HG02642 (cell line): Measurements from ENCODE around the gene HPSE.

ENCODE experiments used
- ATAC-seq: cut with Tn5 transposase; IDR thresholded peaks from one replicate; pipeline ENCODE4 v1.9.1; 2021; ENCODE audit warnings: mild to moderate bottlenecking; ENCODE audit not compliant: unreplicated experiment, poor library complexity

HPSE gene

GRCh38 chr4:83334425-83335241, at the start of gene HPSE:
Gene HPSE, minus strand, starts transcription at chr4:83334848. Its CDS starts 66 bp downstream, at chr4:83334782.
- peak; percentile 88 for ATAC-seq

- no peak for ATAC-seq
These were observed 48.2 kb upstream of the HPSE start for GRCh38 chr4:83382850-83383249.

GRCh38 chr4:83381173-83381572, 46.5 kb upstream of the HPSE start:
- ATAC-seq: no peak

DNA sequence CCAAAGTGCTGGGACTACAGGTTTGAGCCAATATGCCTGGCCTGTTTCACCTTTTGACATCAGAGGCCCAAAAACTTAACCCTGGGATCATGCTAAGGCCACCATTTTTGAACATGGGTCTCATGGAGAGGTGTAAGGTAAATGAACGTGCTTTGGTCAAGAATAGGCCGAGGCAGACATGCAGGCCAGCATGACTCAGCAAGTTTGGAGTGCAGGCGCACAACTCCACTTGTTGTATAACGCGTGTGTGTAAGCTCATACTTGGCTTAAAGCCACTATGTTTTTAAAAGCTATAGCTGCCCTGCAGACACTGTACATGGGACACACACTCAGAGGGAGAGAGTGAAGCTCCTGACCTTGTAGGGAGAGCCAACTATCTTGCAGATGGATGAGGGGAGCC, 43.8 kb upstream of the HPSE start:
- no peak for ATAC-seq

DNA sequence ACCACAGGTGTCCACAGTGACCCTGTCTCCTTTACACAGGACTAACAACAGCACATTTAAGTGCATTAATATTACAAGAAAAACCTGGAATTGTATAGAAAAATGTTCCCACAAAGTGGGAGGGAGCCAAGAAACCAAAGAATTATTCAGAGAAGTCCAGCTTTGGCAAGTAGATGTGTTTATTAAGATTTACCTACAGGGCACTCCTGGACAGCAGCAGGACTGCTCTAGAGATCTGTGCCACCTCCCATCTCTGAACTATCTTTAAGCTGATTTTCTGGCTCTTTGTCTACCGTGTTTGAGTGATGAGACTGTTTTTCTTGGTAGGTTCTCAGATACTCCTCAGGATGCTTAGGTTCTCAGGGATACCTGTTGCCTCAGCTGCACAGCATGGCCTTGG, 38.3 kb upstream of the HPSE start:
- no peak for ATAC-seq

GRCh38 chr4:83371936-83372335, 37.3 kb upstream of the HPSE start:
- no peak for ATAC-seq

DNA sequence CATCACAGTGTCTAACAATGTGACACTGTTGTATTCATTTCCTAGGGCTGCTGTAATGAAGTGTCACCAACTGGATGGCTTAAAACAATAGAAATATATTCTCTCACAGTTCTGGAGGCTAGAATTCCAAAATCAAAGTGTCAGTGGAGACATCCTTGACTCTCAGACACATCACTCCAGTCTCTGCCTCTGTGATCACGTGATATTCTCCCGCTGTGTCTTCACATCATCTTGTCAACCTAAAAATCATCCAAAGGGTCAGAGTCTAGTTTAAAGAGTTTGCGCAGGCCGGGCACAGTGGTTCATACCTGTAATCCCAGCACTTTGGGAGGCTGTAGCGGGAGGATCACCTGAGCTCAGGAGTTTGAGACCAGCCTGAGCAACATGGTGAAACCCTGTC, 36.6 kb upstream of the HPSE start:
- ATAC-seq: no peak

DNA sequence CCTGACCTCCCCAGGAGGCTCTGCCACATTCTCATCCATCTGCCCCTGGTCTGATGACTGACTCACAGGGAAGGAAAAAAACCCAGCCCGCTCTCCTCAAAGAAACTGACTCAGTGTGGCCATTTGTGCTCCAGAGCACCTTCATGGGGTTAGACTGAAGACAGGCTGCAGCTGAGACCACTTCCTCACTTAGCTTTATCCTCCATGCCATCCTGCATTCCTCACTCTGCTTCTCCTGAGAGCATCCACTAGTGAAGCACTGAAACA, 35.9 kb upstream of the HPSE start:
- ATAC-seq: no peak

DNA sequence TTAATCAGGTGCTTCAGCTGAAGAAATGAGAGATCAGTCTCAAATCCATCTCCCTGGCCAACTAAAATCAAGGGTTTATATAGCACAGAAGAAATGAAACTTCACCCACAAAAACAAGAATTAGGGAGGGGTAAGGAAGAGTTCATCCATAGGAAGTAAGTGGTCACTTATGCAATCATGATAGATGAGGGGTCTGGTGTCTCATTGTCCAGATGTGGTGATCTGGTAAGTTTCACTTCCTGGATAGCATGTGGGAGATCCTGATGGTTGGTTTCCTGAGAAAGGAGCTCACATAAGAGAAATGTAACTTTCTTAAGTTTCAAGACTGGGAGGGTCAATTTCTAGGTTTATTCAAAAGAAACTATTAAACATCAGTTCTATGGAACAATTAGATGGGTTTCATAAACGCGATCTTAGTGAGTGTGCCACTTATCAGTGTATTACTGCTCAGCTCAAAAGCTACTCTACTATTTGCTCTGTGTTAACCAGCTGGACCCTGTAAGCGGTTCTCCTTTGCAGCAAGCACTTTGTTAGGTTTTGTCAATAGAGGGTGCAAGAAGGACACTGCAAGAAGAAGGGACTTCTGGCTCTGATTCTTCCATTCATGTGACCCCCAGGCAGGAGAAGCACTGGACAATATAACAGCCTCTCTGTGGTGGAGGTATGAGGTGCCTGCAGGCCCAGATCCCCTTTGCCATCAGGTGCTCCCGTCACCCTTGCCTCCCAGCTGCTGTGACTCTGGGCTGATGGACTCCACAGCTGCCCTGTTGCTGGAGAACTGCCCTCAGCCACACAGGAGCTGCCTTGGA, 35.4 kb upstream of the HPSE start:
- ATAC-seq: no peak

GRCh38 chr4:83364312-83364711, 29.7 kb upstream of the HPSE start:
- ATAC-seq: no peak

GRCh38 chr4:83362492-83363329, 28.1 kb upstream of the HPSE start:
- no peak for ATAC-seq

- no peak for ATAC-seq
These were observed 26.9 kb upstream of the HPSE start for GRCh38 chr4:83361416-83362103.

DNA sequence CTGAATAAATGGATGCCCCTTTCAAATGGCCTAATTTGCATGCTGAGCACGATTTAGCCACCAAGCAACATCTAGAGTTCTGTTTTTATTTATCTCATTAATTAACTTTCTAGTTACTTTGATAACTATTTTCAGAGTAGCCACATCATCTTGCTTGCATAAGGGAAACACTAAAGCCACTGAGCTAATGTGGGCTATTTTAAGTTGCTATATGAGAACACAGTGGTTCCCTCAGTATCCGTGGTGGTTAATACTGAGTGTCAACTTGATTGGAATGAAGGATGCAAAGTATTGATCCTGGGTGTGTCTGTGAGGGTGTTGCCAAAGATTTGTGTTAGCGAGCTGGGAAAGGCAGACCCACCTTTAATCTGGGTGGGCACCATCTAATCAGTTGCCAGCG, 25.4 kb upstream of the HPSE start:
- ATAC-seq: no peak

DNA sequence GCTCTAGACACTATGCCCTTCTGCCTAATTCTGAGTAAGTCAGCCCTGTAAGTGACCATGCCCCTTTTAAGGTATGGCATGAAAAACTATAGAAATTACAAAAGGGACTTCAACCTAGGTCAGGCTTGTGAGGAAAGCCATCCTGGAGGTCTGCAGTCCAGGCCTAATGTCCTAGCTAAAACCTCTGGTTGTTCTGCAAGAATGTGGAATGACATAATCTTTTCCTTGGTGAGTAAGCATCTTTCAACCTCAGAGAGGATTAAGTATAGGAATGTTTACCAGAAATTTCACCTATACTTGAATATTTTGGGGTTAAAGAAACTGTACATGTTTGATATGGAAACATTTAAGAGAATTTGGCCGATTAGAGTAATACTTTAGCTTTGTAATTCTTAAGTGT, 23.8 kb upstream of the HPSE start:
- no peak for ATAC-seq

- peak; percentile 64 for ATAC-seq
These were observed 22.4 kb upstream of the HPSE start for GRCh38 chr4:83356899-83357661.

DNA sequence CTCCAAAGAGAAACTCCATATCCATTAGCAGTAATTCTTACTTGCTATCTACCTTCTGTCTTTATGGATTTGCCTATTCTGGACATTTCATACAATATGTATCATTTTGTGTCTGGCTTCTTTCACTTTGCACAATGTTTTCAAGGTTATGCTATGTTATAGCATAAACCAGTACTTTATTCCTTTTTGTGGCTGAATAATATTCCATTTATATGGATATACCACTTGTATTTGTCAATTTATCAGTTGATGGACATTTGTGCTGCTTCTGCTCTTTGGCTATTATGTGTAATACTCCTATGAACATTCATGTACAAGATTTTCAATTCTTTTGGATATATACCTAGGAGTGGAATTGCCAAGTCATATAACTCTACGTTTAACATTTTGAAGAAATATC, 18.9 kb upstream of the HPSE start:
- no peak for ATAC-seq

DNA sequence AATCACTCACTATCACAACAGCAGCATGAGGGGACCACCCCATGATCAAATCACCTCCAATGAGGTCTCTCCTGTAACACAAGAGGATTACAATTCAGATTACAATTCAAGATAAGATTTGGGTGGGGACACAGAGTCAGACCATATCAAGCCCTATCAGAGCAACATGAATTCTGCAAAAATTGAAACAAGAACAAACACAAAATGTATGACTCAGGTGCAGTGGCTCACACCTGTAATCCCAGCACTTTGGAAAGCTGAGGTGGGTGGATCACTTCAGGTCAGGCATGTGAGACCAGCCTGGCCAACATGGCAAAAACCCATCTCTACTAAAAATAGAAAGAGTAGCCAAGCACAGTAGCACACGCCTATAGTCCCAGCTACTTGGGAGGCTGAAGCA, 13.4 kb upstream of the HPSE start:
- ATAC-seq: no peak

- ATAC-seq: no peak
These were observed 7.8 kb upstream of the HPSE start for GRCh38 chr4:83342476-83342875.

DNA sequence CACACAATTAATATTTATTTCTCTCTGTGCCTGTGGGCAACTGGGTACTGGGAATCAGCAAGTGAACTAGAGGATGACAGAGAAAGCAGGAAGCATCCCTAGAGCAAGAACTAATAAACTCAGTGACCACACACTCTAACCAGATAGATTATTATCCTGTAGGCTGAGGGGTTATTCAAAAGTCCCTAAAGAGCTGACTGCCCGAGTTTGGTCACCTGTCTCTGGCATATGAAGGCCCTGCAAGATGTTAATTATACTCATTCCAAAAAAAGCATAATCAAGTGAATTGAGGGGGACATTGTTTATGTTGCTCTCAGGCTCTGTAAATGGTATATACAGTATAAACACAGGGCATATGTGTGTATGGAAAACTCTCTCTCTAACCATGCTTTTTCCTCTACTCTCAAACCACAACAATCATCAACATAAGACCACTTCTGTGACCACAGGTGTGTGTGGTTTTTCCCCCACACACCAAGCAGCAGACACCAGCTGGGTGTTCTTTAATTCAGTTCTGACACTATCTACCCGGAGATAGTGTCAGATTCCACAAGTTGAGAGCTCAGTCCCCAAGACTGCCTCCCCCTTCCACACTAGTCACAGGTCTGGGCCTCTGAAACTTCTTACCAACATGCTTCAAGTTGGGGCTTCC, 6.2 kb upstream of the HPSE start:
- peak; percentile 68 for ATAC-seq
